HepG2 (cell line): Measurements from ENCODE around the gene TMEM170B.

Experiments used
- CTCF ChIP-seq: sonication (generic); formaldehyde crosslinking; IDR thresholded peaks from 2 replicates; pipeline ENCODE4 v1.5.0; 2020; ENCODE audit warnings: mild to moderate bottlenecking, missing genetic modification reagents, moderate library complexity
- EEA1 ChIP-seq: sonication (generic); formaldehyde crosslinking; IDR thresholded peaks from 2 replicates; pipeline ENCODE4 v1.5.1; 2020; ENCODE audit warnings: mild to moderate bottlenecking, missing genetic modification reagents, borderline replicate concordance
- FLYWCH1 ChIP-seq: sonication (generic); formaldehyde crosslinking; IDR thresholded peaks from 2 replicates; pipeline ENCODE4 v1.8.1; 2023; ENCODE audit warnings: mild to moderate bottlenecking, missing genetic modification reagents
- FOSL2 ChIP-seq: sonication (generic); formaldehyde crosslinking; IDR thresholded peaks from 2 replicates; pipeline ENCODE4 v1.4.0; 2020; ENCODE audit warnings: missing genetic modification reagents
- HMG20B ChIP-seq: conservative IDR thresholded peaks from 2 replicates; pipeline ENCODE4 v1.6.1; 2016; ENCODE audit warnings: missing genetic modification reagents, missing compliant biosample characterization
- KDM1A ChIP-seq: IDR thresholded peaks from 2 replicates; pipeline ENCODE4 v1.6.1; 2016; ENCODE audit warnings: missing compliant biosample characterization
- POLR2A ChIP-seq, 2 experiments: IDR thresholded peaks; 2 replicates each; pipeline ENCODE4 v1.6.1; 2011; ENCODE audit warnings: low read depth in 2 of 2, low read length in 2 of 2, mild to moderate bottlenecking in 1 of 2, moderate library complexity in 1 of 2; ENCODE audit not compliant: insufficient read depth in 1 of 2
- SRSF9 ChIP-seq: fragments of 200-400 bp; formaldehyde crosslinking; IDR thresholded peaks from 2 replicates; pipeline ENCODE4 v1.6.1; 2018; ENCODE audit warnings: borderline replicate concordance, mild to moderate bottlenecking, low read depth, low read length; ENCODE audit not compliant: insufficient read depth, poor library complexity, severe bottlenecking
- TOE1 ChIP-seq: sonication (generic); formaldehyde crosslinking; IDR thresholded peaks from 2 replicates; pipeline ENCODE4 v1.4.0; 2020; ENCODE audit warnings: mild to moderate bottlenecking, missing genetic modification reagents
- ZBTB7A ChIP-seq: sonication (generic); formaldehyde crosslinking; IDR thresholded peaks from 2 replicates; pipeline ENCODE4 v1.8.0; 2022; ENCODE audit warnings: mild to moderate bottlenecking, missing genetic modification reagents
- ZNF432 ChIP-seq: sonication (generic); formaldehyde crosslinking; IDR thresholded peaks from 2 replicates; pipeline ENCODE4 v1.5.0; 2020; ENCODE audit warnings: missing genetic modification reagents, mild to moderate bottlenecking, borderline replicate concordance
- ZNF563 ChIP-seq: sonication (generic); formaldehyde crosslinking; IDR thresholded peaks from 2 replicates; pipeline ENCODE4 v1.8.0; 2022; ENCODE audit warnings: mild to moderate bottlenecking, moderate library complexity, missing genetic modification reagents
- ZNF597 ChIP-seq: sonication (generic); formaldehyde crosslinking; IDR thresholded peaks from 2 replicates; pipeline ENCODE4 v1.5.0; 2020; ENCODE audit warnings: missing genetic modification reagents

DNA sequence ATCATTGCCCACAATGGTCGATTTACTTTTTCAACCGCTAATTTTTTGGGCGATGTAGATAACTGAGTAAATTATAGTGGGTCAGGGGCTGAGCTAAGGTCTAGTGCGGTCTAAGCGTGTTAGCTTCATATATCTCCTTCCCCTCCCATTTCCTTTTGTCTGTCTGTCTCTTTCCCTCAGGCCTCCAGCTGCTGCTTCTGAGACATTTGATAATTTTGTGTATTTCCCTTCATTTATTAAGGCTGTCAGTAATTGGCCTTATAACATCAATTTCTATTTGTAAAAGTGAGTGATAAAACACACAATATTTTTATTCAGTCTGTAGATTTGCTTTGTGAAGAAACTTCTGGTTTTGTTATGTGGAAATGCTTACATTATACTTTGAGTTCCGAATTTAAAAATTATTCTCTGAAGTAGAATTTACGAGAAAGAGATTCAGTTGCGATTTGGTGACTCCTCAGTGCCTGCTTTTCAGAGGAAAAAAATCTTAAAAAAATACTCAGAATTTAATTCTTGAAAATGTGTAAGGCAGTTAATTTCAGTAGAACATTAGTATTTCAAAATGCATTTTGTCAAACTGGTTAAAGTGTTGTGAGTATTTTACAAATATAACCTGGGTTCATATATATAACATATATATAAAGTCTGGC, 1.4 kb downstream of the TMEM170B start:
- TF ChIP-seq HMG20B (CRISPR knock-in tag), result no peak
- TF ChIP-seq TOE1 (CRISPR knock-in tag), result no peak
- no peak for TF ChIP-seq FLYWCH1 (CRISPR knock-in tag)
- no peak for TF ChIP-seq POLR2A (IDR thresholded peaks at IDR 0.05; ENCODE audit: insufficient read depth in 1 of 2, low read depth in 2 of 2, low read length in 2 of 2)
- TF ChIP-seq CTCF (CRISPR knock-in tag), result no peak
- no peak for TF ChIP-seq ZBTB7A (CRISPR knock-in tag)
- TF ChIP-seq ZNF432, result no peak
- no peak for TF ChIP-seq EEA1 (CRISPR knock-in tag)
- TF ChIP-seq ZNF563 (CRISPR knock-in tag), result no peak
- no peak for TF ChIP-seq SRSF9
- no peak for TF ChIP-seq FOSL2 (CRISPR knock-in tag)
- no peak for TF ChIP-seq KDM1A (CRISPR knock-in tag)
- TF ChIP-seq ZNF597, result no peak
